ENCODE data around the gene LRRC37B.
"Not testable (repeated sequence)": the region's sequence is repeated elsewhere in the genome, so short reads cannot be mapped to it uniquely, and the experiment has no call there.

DNA sequence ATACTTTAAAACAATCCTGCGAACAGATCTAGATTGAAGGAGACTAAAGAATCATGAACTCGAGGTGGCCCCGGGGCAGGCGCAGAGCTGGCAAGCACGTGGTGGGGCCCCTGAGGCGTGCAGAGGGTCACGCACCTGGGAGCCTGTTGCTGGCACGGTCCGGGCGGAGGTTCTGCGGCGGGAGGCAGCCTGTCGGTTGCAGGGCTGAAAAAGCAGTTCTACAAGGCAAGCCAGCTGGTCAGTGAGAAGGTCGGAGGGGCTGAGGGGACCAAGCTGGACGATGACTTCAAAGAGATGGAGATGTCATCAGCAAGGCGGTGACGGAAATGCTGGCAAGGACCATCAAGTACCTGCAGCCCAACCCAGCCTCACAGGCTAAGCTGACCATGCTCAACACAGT lies 33.1 kb downstream of the LRRC37B start:
- TF ChIP-seq EZH2, EZH2phosphoT487 (IDR thresholded peaks at IDR 0.05): not testable (repeated sequence)
- TF ChIP-seq, protein P1, sequence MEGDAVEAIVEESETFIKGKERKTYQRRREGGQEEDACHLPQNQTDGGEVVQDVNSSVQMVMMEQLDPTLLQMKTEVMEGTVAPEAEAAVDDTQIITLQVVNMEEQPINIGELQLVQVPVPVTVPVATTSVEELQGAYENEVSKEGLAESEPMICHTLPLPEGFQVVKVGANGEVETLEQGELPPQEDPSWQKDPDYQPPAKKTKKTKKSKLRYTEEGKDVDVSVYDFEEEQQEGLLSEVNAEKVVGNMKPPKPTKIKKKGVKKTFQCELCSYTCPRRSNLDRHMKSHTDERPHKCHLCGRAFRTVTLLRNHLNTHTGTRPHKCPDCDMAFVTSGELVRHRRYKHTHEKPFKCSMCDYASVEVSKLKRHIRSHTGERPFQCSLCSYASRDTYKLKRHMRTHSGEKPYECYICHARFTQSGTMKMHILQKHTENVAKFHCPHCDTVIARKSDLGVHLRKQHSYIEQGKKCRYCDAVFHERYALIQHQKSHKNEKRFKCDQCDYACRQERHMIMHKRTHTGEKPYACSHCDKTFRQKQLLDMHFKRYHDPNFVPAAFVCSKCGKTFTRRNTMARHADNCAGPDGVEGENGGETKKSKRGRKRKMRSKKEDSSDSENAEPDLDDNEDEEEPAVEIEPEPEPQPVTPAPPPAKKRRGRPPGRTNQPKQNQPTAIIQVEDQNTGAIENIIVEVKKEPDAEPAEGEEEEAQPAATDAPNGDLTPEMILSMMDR (IDR thresholded peaks at IDR 0.05), result not testable (repeated sequence)
